ENCODE measurements around the gene SARM1. TPM values are rescaled to one million over a fixed set of nuclear protein-coding genes. Genes with fewer than 3 reads are reported as not detected.

The SARM1 gene
- total RNA-seq, 1 experiment from 2014 or later, result 5.1 TPM

- H3T11ph ChIP-seq (ENCODE audit: low read length), result no peak overlapping the region
- peak overlapping the region; percentile 49 for H3K9ac ChIP-seq (ENCODE audit: extremely low read depth, insufficient read length, low read length)
- H3K9me3 ChIP-seq (ENCODE audit: control insufficient read depth, low read depth, low read length), result no peaks in the 10 kb centered on the region
- peak overlapping the region; percentile 60 for H3K14ac ChIP-seq (ENCODE audit: insufficient read depth, low read length)
- no peak overlapping the region for H4K5ac ChIP-seq (ENCODE audit: insufficient read length, low read depth, low read length)
- H3K79me2 ChIP-seq (ENCODE audit: insufficient read depth, low read length), result no peaks in the 10 kb centered on the region; the same call in 1 of the 2 replicates
- no peak overlapping the region for H2BK120ac ChIP-seq (ENCODE audit: low read depth, low read length, poor library complexity, severe bottlenecking)
- no peaks in the 10 kb centered on the region; a peak in 1 of 5 replicates for H3K9me3 Mint-ChIP-seq
- peaks cover 0 to 6% (median 4%) of the 10 kb centered on the region in 3 experiments; a peak in 3 of 7 replicates for H3K36me3 Mint-ChIP-seq (ENCODE audit: insufficient read depth in 1 of 3, low read depth in 3 of 3)
- peak overlapping the region; percentile 93 for H3K4me2 ChIP-seq (ENCODE audit: insufficient read depth, insufficient read length, low read length)
- peak overlapping the region in 2 of 3 experiments; percentile 12 to 61; a peak in 6 of 7 replicates for H3K27ac Mint-ChIP-seq
- H4K8ac ChIP-seq (replicated peaks; ENCODE audit: insufficient read length, low read depth, low read length), result no peak overlapping the region
- TF ChIP-seq CTCF (conservative IDR thresholded peaks at IDR 0.05), result no peak
- DNase-seq, result no peak
- no peak overlapping the region for H4K91ac ChIP-seq (ENCODE audit: insufficient read length, low read depth, low read length)
- H3K18ac ChIP-seq (ENCODE audit: insufficient read length, low read depth, low read length), result peak overlapping the region; percentile 72
- peak overlapping the region; percentile 97 to 99 for H3K4me3 Mint-ChIP-seq
- H2BK5ac ChIP-seq (ENCODE audit: insufficient read length, low read length), result no peak overlapping the region
- H2BK20ac ChIP-seq (ENCODE audit: low read depth, low read length, poor library complexity, severe bottlenecking), result no peak overlapping the region
- H3K79me1 ChIP-seq (ENCODE audit: insufficient read depth, low read depth, low read length, poor library complexity, severe bottlenecking), result no peaks in the 10 kb centered on the region
- no peaks in the 10 kb centered on the region for H4K20me1 ChIP-seq (ENCODE audit: control insufficient read depth, insufficient read depth, insufficient read length)
- no peak overlapping the region for H2BK12ac ChIP-seq (ENCODE audit: insufficient read length, low read depth, low read length)
- H3K27ac ChIP-seq (ENCODE audit: insufficient read length, low read depth, low read length), result no peak overlapping the region
- no peak overlapping the region for H3K23ac ChIP-seq (ENCODE audit: insufficient read length, low read depth, low read length)
- no peak overlapping the region for H2AFZ ChIP-seq (ENCODE audit: low read length)
- H2AK5ac ChIP-seq (ENCODE audit: insufficient read length, low read length), result no peak overlapping the region
- H3K23me2 ChIP-seq (ENCODE audit: insufficient read length, low read depth, low read length, poor library complexity, severe bottlenecking), result peaks cover 13% of the 10 kb centered on the region
- H3K4ac ChIP-seq (ENCODE audit: low read depth, low read length), result no peak overlapping the region
- no peak overlapping the region for H3K56ac ChIP-seq (ENCODE audit: insufficient read length, low read depth, low read length)
- H3K27me3 Mint-ChIP-seq (ENCODE audit: low read depth), result no peaks in the 10 kb centered on the region
- peaks cover 19 to 23% of the 10 kb centered on the region in 2 experiments for H3K4me1 Mint-ChIP-seq
- peaks cover 9% of the 10 kb centered on the region; the same call in 1 of the 2 replicates for H3K4me1 ChIP-seq (ENCODE audit: insufficient read depth, low read length)
- no peaks in the 10 kb centered on the region for H3K27me3 ChIP-seq (ENCODE audit: insufficient read depth, low read length)
- no peak overlapping the region for H2BK15ac ChIP-seq (ENCODE audit: low read depth, low read length)
- no CpG with 5 or more reads among the region's 18 CpGs for WGBS (ENCODE audit: extremely low coverage, insufficient read length, low lambda C conversion rate)
Measured at GRCh38 chr17:28334666-28335200, 36.8 kb upstream of the SARM1 start.

Measured in H9 (cell line).